ENCODE results near the gene ZNF80.

- TF ChIP-seq POLR2A (IDR thresholded peaks at IDR 0.05), result no peak
- no peak for TF ChIP-seq CTCF (IDR thresholded peaks at IDR 0.05)
Observed at GRCh38 chr3:114286266-114286665, 48.9 kb upstream of the ZNF80 start.

All from transverse colon (tissue), 3 donors.